A673 (cell line): ENCODE results near the gene GRIK3. TPM values are rescaled to one million over a fixed set of nuclear protein-coding genes. Genes with fewer than 3 reads are reported as not detected.
A peak's percentile ranks its signal among the peaks of the same experiment; 100 is the strongest.

ENCODE experiments used
- BruUV-seq: library from RNA; stranded (reverse); fragments of 400-500 nt; replicated peaks from 2 replicates; lab custom pipeline; 2021; lab: Mats Ljungman, UMichigan
- CTCF ChIA-PET: fragments of 300-600 bp; sonication (Branson Sonifier 250); formaldehyde crosslinking; loops from one replicate; lab custom pipeline; 2022; ENCODE audit warnings: antibody characterized with exemption; lab: Charles Lee
- POLR2A ChIA-PET: fragments of 300-600 bp; sonication (Branson Sonifier 250); formaldehyde crosslinking; loops from one replicate; lab custom pipeline; 2022; ENCODE audit warnings: antibody characterized with exemption; ENCODE audit not compliant: low non-redundant PET; lab: Charles Lee
- DNase-seq: peaks from one replicate; pipeline ENCODE4 v3.0.0-alpha.2; 2015; ENCODE audit warnings: low spot score
- H3K27ac ChIP-seq: fragments of 200-600 bp; sonication (generic); 2 replicates; pipeline ENCODE4 v1.5.1; 2016; ENCODE audit warnings: mixed run types, low read depth, mild to moderate bottlenecking, mixed read lengths, antibody characterized with exemption, low read length; ENCODE audit not compliant: poor library complexity, severe bottlenecking
- H3K27me3 ChIP-seq: fragments of 200-600 bp; sonication (generic); replicated peaks from 2 replicates; pipeline ENCODE4 v1.6.1; 2017; ENCODE audit warnings: mixed run types, low read depth, mild to moderate bottlenecking, mixed read lengths, antibody characterized with exemption, low read length; ENCODE audit not compliant: insufficient read depth, poor library complexity
- H3K36me3 ChIP-seq: fragments of 200-600 bp; sonication (generic); 2 replicates; pipeline ENCODE4 v1.6.1; 2016; ENCODE audit warnings: mixed run types, mild to moderate bottlenecking, mixed read lengths, antibody characterized with exemption, low read length; ENCODE audit not compliant: insufficient read depth, poor library complexity, severe bottlenecking
- H3K4me1 ChIP-seq: fragments of 200-600 bp; sonication (generic); 2 replicates; pipeline ENCODE4 v1.6.1; 2017; ENCODE audit warnings: mixed run types, mild to moderate bottlenecking, mixed read lengths, antibody characterized with exemption, low read length; ENCODE audit not compliant: insufficient read depth, poor library complexity, severe bottlenecking
- H3K4me3 ChIP-seq: fragments of 200-600 bp; sonication (generic); 2 replicates; pipeline ENCODE4 v1.5.1; 2016; ENCODE audit warnings: low read depth, mixed run types, mild to moderate bottlenecking, mixed read lengths, low read length; ENCODE audit not compliant: poor library complexity, severe bottlenecking
- H3K9me3 ChIP-seq: fragments of 200-600 bp; sonication (generic); 2 replicates; pipeline ENCODE4 v1.6.1; 2016; ENCODE audit warnings: mixed run types, low read depth, mild to moderate bottlenecking, mixed read lengths, antibody characterized with exemption, low read length; ENCODE audit not compliant: poor library complexity, severe bottlenecking
- CTCF ChIP-seq: fragments of 300-800, 200-600 bp; sonication (generic); conservative IDR thresholded peaks from 2 replicates; pipeline ENCODE4 v1.5.1; 2017; ENCODE audit warnings: low read depth, mild to moderate bottlenecking, antibody characterized with exemption, low read length, moderate library complexity, mixed read lengths
- EZH2 ChIP-seq: fragments of 200-600 bp; sonication (generic); IDR thresholded peaks from 2 replicates; pipeline ENCODE4 v1.6.1; 2017; ENCODE audit warnings: borderline replicate concordance, low read depth, mild to moderate bottlenecking, mixed read lengths, antibody characterized with exemption, low read length; ENCODE audit not compliant: poor library complexity, severe bottlenecking
- intact Hi-C: fragments of 100-400 bp; cut with micrococcal nuclease; formaldehyde crosslinking; loops from one replicate; pipeline ENCODE4 v1.10.0; 2022; ENCODE audit not compliant: unreplicated experiment
- total RNA-seq: library from RNA; stranded (reverse); gene quantifications from 2 replicates; pipeline ENCODE4 v1.2.3, GENCODE V29; 2021

GRIK3 gene
- total RNA-seq, 1 experiment from 2014 or later = 0.17 TPM

GRCh38 chr1:37040773-37041172 lies 6.5 kb upstream of the GRIK3 start:
- H3K27me3 ChIP-seq = peaks cover 48% of the 10 kb centered on the region
- ChIA-PET CTCF (no interaction called here), POLR2A (no interaction called here)
- H3K36me3 ChIP-seq = no peaks in the 10 kb centered on the region
- DNase-seq = no peak
- TF ChIP-seq EZH2 (no peak), CTCF (no peak)
- no peak overlapping the region for H3K27ac ChIP-seq
- H3K4me1 ChIP-seq = no peaks in the 10 kb centered on the region
- no peak overlapping the region for H3K4me3 ChIP-seq
- no peaks in the 10 kb centered on the region for H3K9me3 ChIP-seq
- intact Hi-C loops = no loop called here
- BruUV-seq = no TSS peak

DNA sequence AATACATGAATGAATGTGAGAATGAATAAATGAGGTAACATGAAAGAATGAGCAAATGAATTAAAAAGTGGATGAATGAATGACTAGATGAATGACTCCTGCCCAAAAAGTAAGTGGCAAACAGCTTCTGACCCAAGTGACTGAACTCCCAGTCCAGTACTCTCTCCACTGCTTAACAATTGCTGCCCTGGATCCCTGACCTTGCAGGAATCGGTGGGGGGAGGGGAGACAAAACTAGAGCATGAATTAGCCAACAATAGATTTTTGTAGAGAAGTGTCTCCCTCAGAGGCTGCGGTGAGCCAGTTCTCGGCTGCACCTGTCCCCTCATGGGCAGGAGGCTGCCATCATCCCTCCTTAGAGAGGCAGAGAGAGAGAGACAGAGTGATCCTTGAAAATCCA lies 5.9 kb upstream of the GRIK3 start:
- TF ChIP-seq CTCF (no peak), EZH2 (no peak)
- DNase-seq = no peak
- no TSS peak for BruUV-seq
- Histone ChIP-seq H3K9me3 (no peaks in the 10 kb centered on the region), H3K27me3 (peaks cover 53% of the 10 kb centered on the region), H3K36me3 (no peaks in the 10 kb centered on the region), H3K4me1 (no peaks in the 10 kb centered on the region), H3K4me3 (no peak overlapping the region), H3K27ac (no peak overlapping the region)
- CTCF ChIA-PET = no interaction called here
- POLR2A ChIA-PET = no interaction called here
- intact Hi-C loops = no loop called here

DNA sequence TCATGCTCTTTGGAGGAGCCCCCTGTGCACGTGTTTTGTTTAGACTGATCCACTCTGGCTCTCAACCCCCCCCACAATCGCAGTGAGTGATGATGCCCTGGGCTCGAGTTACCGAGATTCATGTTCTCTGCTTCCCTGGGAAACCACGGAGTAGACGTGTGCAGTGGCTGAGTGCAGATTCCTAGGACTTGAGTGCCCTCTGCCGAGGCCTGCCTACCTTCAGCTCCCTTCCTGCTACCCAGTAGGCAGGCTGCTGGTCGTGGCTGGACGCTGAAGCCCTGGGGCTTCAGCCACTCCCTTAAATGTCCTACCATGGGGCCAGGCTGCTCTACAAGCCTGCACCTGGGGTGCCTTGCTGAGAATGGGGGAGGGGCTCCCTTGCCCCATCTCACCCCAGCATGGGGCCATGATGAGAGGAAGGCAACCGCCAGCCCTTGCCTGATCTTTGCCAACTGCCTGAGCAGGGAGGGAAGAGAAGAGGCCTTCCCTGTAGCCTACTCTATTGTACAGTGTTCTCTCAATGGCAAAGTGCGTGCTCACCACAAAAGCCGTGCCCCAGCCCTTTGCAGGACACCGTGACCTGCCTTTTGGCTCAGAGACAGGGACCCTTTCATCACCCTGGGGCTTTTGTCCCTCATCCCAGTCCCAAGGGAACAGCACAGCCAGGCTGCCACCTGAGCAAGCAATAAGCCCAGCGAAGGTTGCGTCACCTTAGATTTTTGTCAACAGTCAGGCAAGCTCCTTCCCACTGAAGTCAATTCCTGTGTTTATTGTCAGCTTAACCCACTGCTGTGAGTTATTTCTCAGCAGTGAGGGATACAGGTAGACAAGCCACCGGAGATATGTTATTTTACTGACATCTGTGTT lies 4.1 kb upstream of the GRIK3 start:
- CTCF ChIA-PET = interaction anchor here (1.2 kb wide), 1 partner anchor 429 kb away, joined by 4 read pairs; no protein-coding TSS in a partner anchor

More for the DNA sequence above, 4.1 kb upstream of the GRIK3 start:
- POLR2A ChIA-PET = no interaction called here
- H3K4me1 ChIP-seq = no peaks in the 10 kb centered on the region
- no TSS peak for BruUV-seq
- H3K27me3 ChIP-seq = peaks cover 54% of the 10 kb centered on the region
- no peaks in the 10 kb centered on the region for H3K9me3 ChIP-seq
- H3K27ac ChIP-seq = no peak overlapping the region
- intact Hi-C loops = no loop called here
- TF ChIP-seq CTCF = peak; percentile 29
- no peak for TF ChIP-seq EZH2
- H3K36me3 ChIP-seq = no peaks in the 10 kb centered on the region
- H3K4me3 ChIP-seq = no peak overlapping the region
- DNase-seq = peak; percentile 32
